Measurements from ENCODE around the gene MPDZ.
"Not testable (repeated sequence)": the region's sequence is repeated elsewhere in the genome, so short reads cannot be mapped to it uniquely, and the experiment has no call there.

Gene MPDZ

DNA sequence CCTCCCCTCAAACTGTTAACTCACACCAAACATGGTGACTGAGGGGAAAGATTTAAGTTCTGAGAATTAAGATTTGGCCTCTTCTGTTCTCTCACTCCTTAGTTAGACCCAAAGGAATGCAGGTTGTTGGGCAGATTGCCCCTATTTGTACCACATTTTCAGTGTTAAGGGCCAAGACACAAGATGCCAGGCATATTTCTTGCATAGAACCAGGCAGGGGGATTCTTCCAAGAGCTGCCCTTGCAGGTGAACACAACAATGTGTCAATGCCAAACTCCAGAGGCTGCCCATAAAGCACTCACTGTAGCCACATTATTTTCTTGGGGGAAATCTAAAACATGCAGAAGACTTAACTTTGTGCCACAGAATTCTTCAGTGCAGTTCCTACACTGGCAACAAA is 14.7 kb downstream of the MPDZ start:
- no peak for DNase-seq (ENCODE audit: low read depth)

DNA sequence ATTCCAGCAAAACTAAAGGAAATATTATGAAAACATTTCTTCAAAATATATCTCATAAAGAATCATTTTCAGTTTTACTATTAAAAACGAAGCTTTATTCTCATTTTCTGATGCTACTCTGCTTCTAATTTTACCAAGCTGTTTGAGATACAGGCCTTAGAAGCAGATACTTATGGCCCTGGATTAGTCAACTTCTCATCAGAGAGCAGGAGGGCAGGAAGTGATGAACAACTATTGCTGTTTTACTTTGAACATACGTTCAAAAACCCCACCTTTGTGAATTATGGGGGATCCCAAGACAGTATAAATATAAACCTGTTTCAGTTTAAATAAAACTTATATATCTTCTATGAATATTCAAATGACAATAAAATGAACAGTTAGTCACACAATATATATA is 16.0 kb downstream of the MPDZ start:
- DNase-seq (ENCODE audit: low read depth), result no peak

DNA sequence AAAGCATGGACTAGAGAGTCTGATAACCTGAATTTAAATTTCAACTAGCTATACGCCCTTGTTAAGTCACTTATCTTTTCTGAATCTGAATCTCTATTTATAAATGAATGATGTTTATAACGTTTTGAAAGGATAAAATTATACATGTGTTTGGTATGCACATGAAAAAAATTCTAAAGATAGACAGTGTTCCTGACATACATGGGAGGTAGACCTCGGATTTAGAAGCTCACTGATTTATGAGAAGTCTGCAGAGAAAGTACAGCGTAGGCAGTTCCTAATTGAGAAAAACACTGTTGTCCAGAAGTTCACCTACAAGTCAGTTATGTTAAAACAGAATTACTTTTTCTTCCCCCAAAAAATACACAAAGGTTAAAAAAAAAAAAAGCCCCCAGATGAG is 26.6 kb downstream of the MPDZ start:
- DNase-seq (ENCODE audit: low read depth), result no peak

DNA sequence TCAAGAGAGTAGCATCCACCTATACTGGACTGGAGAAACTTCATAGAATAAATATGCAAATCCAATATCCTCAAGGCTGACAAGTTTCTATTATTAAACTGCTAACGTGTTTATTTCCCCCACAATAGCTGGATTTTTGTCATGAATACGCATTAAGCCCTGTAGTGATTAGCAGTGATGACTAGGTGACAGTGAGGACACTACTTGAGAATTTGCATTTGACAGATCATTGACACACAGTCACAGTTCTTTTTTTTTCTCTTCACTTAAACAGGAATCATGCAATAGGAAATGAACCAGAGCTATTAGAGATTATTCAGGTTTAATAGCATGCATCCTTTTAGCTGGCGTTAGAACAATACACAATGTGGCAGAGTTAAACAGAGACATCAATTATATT is 35.3 kb downstream of the MPDZ start:
- DNase-seq (ENCODE audit: low read depth), result no peak

DNA sequence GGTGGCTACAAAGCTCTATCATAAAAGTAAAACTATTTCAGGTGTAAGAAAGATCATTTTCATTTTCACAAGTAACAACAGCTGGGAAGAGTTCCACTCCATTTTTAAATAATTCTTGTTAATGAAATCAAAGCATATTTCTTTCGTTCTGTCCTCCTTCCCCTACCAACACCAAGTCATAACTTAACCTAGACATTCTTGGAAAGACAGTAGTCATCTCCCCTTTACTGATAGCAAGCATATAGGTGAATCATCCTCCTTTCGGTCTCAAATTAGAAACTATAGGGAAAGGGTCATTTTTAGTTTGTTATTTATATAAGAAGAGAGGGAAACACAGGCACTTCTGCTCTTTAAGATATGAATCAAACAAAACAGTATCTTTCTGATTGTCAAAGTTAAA is 38.2 kb downstream of the MPDZ start:
- DNase-seq (ENCODE audit: low read depth), result no peak

DNA sequence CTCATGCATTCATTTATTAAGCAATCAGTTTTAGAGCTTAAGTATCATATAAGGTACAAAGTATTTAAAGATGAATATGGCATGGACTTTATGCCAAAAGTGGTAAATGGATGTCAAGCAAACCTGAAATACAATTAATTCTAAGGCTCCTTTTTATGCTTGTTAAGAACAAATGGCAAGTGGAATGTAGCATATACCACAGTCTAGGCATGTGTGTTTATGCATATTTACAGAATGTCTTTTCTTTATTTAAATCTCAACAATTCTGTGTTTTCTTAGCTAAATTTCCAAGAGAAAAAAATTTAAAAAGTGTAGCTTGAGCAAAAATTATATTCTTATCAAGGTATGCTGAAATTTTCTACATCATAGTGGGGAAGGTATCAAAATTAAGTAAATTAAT is 39.8 kb downstream of the MPDZ start:
- DNase-seq (ENCODE audit: low read depth), result no peak

DNA sequence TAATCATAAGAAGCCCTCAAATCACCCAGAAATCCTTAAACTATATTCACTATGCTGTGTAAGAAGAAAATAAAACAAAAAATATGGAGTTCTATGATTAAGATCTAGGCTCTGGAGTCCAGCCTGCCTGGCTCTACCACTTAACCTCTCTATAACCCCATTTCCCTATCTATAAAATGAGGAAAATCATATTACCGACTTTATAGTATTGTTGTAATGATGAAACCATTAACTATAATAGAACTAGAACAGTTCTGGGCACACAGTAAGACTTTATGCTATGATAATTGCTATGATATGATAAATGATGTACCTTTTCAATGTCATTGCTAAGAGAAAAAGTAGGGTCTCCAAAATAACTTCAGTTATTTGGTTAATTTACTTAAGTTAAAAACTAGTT is 40.3 kb downstream of the MPDZ start:
- no peak for DNase-seq (ENCODE audit: low read depth)

DNA sequence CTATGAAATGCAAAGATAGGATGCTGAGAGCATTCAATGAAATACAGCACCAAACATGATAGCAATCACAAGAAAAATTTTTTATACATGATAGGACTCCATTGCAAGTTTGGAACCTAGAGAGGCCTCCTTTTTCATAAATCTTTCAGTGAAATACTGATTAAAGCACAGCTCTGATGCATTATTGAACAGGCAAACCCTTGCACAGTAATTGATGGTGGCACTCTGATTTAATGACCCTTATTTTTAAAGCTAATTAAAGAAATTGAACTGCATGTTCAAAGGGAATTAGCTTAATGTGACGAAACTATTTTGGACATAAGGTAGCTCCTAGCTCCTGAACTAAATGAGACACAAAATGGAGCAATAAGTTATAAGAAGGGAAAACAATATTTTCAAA is 44.6 kb downstream of the MPDZ start:
- no peak for DNase-seq (ENCODE audit: low read depth)

DNA sequence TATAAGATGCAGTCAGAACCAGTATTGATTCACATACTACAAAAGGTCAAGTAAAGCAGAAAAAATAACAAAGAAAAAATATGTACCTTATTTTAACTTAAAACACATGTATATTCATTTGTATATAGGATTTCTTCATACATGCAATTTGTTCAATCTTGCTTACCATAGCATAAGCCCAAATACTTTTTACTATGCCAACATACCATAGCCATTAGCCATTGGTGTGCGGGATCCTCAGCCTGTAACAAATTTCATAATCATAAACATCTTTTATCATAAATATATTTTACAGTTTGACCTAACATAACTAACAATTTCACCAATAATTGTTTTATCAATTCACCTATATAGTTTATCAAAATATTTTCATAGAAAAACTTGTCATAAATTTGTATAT is 51.1 kb downstream of the MPDZ start:
- DNase-seq (ENCODE audit: low read depth), result no peak

DNA sequence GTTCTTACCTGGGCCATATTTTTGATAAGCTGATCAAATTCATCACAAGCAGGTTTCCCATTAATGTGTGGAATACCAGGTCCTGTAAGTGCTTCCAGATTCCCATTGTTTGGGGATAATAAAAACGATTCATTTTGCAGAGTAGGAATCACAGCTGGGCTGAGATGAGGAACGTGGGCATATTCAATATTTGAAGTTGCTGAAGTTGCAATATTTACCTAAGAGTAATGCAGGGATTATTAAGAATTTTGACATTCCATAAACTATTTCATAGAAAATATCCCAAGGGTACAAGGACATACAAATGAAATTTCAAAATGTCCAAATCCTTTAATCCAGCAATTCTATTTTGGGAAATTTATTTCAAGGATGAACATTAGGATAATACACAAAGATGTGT is 55.1 kb downstream of the MPDZ start:
- no peak for DNase-seq (ENCODE audit: low read depth)

DNA sequence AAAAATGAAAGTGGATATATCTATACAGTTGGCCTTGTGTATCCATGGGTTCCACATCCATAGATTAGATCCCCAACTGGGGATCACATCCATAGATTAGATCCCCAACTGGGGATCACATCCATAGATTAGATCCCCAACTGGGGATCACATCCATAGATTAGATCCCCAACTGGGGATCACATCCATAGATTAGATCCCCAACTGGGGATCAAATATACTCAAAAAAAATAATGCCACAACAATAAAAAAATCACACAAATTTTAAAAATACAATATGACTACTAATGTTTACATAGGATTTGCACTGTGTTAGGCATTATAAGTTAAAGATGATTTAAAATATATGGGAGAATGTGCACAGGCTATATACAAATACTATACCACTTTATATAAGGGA is 56.8 kb downstream of the MPDZ start:
- DNase-seq (ENCODE audit: low read depth), result not testable (repeated sequence)

DNA sequence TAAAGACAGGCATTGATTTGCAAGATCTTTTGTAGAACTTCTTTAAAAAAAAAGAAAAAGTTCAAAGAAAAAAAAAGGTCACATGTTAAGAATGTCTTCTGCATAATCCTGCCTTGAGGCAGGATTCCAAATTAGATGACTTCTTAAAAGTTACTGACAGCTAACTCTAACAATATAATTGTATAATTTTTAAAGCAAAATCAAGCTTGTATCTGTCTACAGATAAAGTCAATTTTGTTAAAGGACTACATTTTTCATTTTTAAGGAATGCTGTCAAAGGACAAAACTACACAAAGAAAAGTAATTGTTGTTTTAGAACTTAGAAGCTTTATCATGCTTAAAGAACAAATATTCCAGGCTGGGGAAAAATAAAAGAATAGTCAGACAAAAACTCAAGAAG is 57.8 kb downstream of the MPDZ start:
- DNase-seq (ENCODE audit: low read depth), result no peak

DNA sequence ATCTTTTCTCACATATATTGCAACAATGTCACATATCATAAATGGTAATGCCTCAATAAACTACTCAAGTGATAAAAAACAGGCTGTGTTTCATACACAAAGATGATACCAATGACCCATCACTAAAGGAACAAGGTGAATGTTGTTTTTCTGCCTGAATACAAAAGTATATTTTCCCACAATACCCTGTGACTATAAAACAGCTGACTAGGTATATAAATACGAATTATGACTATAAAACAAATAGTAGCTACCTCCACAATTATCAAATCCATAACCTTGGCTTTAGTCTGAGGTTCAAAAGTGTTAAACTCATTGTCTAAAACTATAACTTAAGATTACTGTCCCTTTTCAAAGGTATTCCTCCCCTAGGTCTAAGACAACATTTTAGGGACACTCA is 58.7 kb downstream of the MPDZ start:
- DNase-seq (ENCODE audit: low read depth), result no peak

DNA sequence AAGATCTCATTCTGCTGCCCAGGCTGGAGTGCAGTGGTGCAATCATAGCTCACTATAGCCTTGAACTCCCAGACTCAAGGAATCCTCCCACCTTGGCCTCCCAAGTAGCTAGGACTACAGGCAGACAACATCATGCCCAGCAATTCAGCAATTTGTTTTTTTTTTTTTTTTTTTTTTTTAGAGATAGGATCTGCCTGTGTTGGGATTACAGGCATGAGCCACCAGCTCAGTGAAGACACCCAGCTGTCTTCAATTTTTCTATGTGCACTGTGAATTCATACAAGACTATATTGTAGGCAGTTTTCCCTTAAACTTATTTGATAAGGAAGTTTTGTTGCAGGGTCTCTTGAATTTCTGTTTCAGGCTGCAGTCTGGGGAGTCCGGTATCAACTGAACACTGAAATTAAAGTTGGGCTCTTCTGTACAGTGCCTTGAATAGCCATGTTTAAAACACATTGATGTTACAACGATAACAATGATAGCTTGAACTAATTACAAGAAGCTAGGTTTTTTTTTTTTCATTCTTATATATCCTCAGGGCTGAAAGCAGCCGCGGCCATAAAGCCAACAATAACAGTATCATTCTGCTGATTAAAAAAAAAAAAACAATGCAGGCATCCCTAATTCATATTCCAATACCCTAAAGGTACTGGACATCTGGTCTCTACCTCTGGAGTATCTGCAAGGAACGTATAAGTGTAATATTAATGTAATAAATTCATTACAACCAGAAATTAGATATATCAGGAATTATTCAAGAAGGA is 63.5 kb downstream of the MPDZ start:
- DNase-seq (ENCODE audit: low read depth), result no peak

DNA sequence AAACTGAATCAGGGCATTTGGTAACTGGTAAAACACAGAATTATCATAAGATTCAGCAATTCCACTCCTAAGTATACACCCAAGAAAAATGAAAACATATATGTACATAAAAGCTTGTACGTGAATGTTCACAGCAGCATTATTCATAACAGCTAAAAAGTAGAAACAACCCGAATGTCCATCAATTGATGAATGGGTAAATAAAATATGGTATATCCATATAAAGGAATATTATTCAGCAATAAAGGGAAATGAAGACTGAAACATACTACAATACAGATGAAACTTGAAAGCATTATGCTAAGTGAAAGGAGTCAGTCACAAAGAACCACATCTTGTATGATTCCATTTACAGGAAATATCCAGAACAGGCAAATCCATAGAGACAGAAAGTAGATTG is 65.5 kb downstream of the MPDZ start:
- no peak for DNase-seq (ENCODE audit: low read depth)

DNA sequence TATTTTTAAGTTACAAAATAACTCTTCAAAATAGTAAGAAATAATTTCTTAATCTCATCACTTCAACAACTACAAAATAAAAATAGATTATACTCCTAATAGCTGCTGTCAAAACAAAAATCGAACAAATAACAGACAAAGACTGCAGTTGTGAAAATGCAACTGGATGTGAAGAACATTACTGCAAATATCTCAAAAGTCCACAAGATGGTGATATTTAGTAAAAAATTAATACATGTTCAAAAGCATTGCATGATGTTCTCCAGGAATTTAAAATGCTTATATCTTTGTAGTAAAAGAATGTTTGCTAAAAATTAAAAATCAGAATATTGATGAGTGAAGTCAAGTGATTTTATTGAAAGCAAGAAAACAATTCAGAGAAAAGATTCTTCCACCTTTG is 66.2 kb downstream of the MPDZ start:
- peak; percentile 3 for DNase-seq (ENCODE audit: low read depth)

DNA sequence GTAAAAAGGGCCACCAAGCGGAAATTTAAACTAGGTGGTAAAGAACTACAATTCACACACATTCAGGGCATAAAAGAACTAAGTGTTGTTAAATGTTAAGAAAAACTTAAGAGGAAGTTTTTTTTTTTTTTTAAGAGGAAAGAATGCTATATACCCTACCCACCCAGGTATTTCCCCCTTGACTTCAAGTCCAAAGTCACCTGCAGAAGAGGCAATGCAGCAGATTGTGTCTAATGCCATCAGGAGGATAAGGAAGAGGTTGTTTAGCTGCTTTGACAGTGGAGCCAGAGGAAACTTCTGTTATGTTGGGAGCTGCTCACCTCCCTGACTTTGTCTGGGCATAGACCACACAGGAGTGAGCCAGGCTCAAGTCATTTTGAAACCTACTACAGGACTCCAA is 69.2 kb downstream of the MPDZ start:
- DNase-seq (ENCODE audit: low read depth), result no peak

DNA sequence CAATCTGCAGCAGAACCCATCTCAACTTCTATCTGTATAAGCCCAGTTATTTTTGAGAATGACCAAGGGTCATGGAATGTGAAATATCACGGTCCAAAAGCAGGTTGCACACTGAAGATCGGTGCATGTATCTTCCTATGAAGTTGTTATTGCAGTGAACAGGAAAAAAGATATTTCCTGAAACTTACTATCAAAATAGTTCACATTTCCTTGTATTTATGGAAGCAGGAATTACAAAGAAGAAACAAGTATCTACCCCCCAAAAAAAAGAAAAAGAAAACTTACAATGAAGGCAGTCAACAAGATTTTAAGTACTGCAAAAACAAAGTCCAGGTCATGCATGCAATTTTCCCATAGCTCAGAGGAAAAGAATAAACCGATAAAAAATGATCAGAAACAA is 70.0 kb downstream of the MPDZ start:
- DNase-seq (ENCODE audit: low read depth), result no peak

DNA sequence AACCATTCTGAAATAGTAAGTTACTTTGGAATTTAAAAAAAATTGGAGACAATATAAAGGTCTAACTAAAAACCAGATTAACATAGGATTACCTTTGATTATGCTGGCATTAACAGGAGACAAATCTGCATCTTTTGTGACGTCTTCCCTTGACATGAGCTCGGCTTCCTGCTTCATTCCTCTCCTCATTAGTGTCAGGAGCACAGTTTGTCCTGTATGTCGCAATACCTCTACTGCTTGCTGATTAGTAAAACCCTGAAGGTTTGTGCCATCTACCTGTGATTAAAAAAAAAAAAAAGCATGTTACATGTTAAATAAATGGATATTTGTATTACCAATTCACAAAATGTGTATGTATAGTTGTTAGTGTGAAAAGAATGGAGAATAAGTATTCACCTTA is 73.7 kb downstream of the MPDZ start:
- DNase-seq (ENCODE audit: low read depth), result no peak

DNA sequence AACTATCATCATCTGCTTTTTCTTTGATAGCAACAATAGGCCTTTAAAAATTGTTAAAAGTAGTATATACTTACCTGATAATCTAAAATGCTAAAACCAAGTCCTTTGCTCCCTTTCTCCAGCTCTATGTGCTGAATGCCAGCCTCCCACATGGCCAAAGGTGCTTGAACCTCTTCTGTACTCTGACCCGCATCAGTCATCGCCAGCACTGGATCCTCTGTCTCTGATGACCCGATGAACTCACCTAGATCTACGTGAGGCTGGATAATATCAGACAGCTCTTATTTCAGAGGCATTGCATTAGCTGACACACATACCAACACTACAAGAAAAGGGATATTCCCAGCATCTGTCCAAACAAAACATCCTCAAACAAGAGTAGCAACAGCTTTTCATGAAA is 89.5 kb downstream of the MPDZ start:
- no peak for DNase-seq (ENCODE audit: low read depth)

DNA sequence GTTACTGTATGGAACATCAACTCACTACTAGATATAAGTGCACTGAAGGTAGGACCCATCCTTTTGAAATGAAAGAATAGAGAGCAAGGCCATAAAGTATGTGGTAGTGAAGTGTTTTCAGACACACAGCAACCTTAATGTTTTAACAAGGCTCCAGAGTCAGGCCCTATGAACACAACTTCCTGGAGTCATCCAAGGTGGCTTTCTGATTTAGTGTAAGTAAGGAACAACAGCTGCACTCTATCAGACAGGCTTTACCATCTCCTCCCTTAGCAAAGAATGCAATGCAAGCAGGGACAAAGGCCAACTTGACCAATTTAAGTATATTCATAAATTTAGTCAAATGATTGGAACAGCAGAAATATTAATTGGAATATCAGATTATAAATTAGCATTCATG is 90.1 kb downstream of the MPDZ start:
- DNase-seq (ENCODE audit: low read depth), result no peak

DNA sequence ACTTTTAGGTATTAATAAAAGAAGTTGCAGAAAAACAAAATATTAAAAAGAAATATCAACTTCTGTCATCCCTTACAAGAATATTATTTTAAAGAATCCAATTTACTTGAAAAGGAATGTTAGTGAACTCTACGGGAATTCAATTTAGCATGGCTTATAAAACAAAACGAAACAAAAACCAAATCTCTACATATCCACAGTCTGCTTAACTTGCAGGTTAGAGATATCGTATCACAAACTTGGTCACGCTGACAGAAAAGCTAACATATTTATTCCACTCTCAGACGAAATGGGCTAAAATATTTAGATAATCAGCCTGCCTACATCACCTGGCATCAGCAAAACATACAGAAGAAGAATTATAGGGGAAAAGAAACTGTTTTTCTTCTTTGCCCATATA is 92.7 kb downstream of the MPDZ start:
- DNase-seq (ENCODE audit: low read depth), result no peak

DNA sequence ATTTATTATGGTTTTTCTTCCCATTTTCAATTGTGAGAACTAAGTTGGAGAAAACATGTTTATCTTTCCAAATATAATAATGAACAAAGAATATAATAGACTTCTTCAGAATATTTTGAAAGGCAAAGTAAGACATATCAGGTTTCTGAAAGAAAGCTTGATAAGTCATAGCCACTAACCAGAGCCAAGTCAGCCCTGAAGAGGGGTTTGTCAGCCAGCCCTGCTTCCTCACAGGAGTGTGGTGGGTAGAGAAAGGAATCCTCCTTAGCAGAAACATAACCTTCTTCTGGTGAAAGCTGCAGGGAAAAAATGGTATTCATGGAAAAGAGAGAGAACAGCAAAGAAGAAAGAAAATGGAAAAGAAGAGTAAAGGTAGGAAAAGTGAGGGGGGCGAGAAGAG is 93.4 kb downstream of the MPDZ start:
- DNase-seq (ENCODE audit: low read depth), result no peak

DNA sequence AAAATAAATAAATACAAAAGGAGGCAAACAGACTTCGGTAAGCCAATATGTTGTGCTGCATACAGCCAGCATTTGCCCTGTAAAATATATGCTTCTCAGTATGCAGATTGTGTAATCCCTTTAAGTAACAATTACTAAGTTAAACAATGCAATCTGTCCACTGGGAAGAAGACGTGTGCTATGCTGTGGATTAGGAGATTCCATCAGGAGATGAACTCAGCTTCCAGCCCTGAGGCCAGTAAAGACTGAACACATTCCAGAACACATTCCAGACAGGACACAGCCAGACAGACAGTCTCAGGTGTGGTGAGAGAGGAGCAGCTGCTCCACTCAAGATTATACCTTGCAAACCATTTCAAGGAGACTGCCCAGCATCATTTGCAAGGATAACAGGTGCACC is 97.8 kb downstream of the MPDZ start:
- DNase-seq (ENCODE audit: low read depth), result no peak

DNA sequence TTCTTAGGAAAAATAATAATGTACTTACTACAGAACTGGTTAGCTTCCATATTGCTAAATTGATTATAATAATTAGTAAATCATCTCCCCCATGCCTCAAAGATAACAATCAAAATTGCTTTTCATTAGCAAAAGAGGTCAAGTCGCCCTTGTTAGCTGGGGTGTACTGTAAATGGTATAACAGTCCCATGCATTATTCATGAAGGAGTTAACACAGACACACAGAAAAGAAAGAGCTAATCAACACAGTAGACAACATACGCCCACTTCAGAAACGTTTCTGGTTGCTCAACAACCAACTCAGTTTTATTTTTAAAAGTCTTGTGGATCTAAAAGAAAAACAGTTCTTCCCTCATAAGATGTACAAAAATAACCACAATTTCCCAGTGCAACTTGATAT is 100.2 kb downstream of the MPDZ start:
- DNase-seq (ENCODE audit: low read depth), result no peak

Measured in GM04504 (cell line).